WTC11 (cell line): ENCODE data around the gene TNNT1. TPM values are rescaled to one million over a fixed set of nuclear protein-coding genes. Genes with fewer than 3 reads are reported as not detected.

Experiments used
- ATAC-seq: fragments of 200-7000 bp; cut with Tn5 transposase; 2 replicates; pipeline ENCODE4 v1.10.0; 2021; ENCODE audit warnings: mild to moderate bottlenecking, moderate library complexity
- CTCF ChIA-PET: fragments of 300-600 bp; sonication (Branson Sonifier 250); formaldehyde crosslinking; loops from one replicate; lab custom pipeline; 2021; ENCODE audit warnings: antibody characterized with exemption; lab: Charles Lee
- POLR2A ChIA-PET: fragments of 350-600 bp; sonication (Branson Sonifier 250); formaldehyde crosslinking; loops from one replicate; lab custom pipeline; 2021; ENCODE audit warnings: antibody characterized with exemption; lab: Charles Lee
- DNase-seq: peaks from one replicate; pipeline ENCODE4 v3.0.0; 2021; ENCODE audit warnings: low spot score
- H3K27ac Mint-ChIP-seq: 2 replicates; pipeline ENCODE4 v1.8.0; 2021; ENCODE audit warnings: mixed read lengths
- H3K27me3 Mint-ChIP-seq: 2 replicates; pipeline ENCODE4 v1.8.0; 2021; ENCODE audit warnings: low read depth, mild to moderate bottlenecking, moderate library complexity, mixed read lengths
- H3K36me3 Mint-ChIP-seq: 2 replicates; pipeline ENCODE4 v1.8.0; 2021; ENCODE audit warnings: mixed read lengths
- H3K4me1 Mint-ChIP-seq: 2 replicates; pipeline ENCODE4 v1.8.0; 2022; ENCODE audit warnings: mixed read lengths
- H3K4me3 Mint-ChIP-seq: 2 replicates; pipeline ENCODE4 v1.8.0; 2021; ENCODE audit warnings: mild to moderate bottlenecking, moderate library complexity, mixed read lengths
- H3K9me3 Mint-ChIP-seq: 2 replicates; pipeline ENCODE4 v1.8.0; 2021; ENCODE audit warnings: mixed read lengths
- ATF1 ChIP-seq: sonication (generic); formaldehyde crosslinking; IDR thresholded peaks from 2 replicates; pipeline ENCODE4 v1.8.1; 2023; ENCODE audit warnings: mild to moderate bottlenecking, moderate library complexity, missing genetic modification reagents
- ELF4 ChIP-seq: sonication (generic); formaldehyde crosslinking; IDR thresholded peaks from 2 replicates; pipeline ENCODE4 v1.8.1; 2022; ENCODE audit warnings: low read depth, mild to moderate bottlenecking, moderate library complexity, missing genetic modification reagents
- ESRRA ChIP-seq: sonication (generic); formaldehyde crosslinking; IDR thresholded peaks from 2 replicates; pipeline ENCODE4 v1.8.1; 2022; ENCODE audit warnings: mild to moderate bottlenecking, missing genetic modification reagents, borderline replicate concordance
- FOXK1 ChIP-seq: sonication (generic); formaldehyde crosslinking; IDR thresholded peaks from 2 replicates; pipeline ENCODE4 v1.8.0; 2022; ENCODE audit warnings: mild to moderate bottlenecking, moderate library complexity, missing genetic modification reagents
- GABPB1 ChIP-seq: sonication (generic); formaldehyde crosslinking; IDR thresholded peaks from 2 replicates; pipeline ENCODE4 v1.8.1; 2023; ENCODE audit warnings: mild to moderate bottlenecking, missing genetic modification reagents
- GTF2I ChIP-seq: fragments of 250-450 bp; sonication (Bioruptor Pico); conservative IDR thresholded peaks from 2 replicates; pipeline ENCODE4 v1.4.0; 2021; ENCODE audit warnings: mild to moderate bottlenecking
- JUN ChIP-seq: sonication (generic); formaldehyde crosslinking; IDR thresholded peaks from 2 replicates; pipeline ENCODE4 v1.8.0; 2023; ENCODE audit warnings: mild to moderate bottlenecking, missing genetic modification reagents
- NFATC4 ChIP-seq: fragments of 250-450 bp; sonication (Bioruptor Pico); IDR thresholded peaks from 2 replicates; pipeline ENCODE4 v1.9.0; 2021; ENCODE audit warnings: mild to moderate bottlenecking
- NFYB ChIP-seq: sonication (generic); formaldehyde crosslinking; conservative IDR thresholded peaks from 2 replicates; pipeline ENCODE4 v1.8.0; 2022; ENCODE audit warnings: low read depth, missing genetic modification reagents
- NR1H2 ChIP-seq: sonication (generic); formaldehyde crosslinking; IDR thresholded peaks from 2 replicates; pipeline ENCODE4 v1.9.0; 2021; ENCODE audit warnings: mild to moderate bottlenecking, moderate library complexity, missing genetic modification reagents
- NR2C2 ChIP-seq: sonication (generic); formaldehyde crosslinking; IDR thresholded peaks from 2 replicates; pipeline ENCODE4 v1.8.0; 2022; ENCODE audit warnings: mild to moderate bottlenecking, missing genetic modification reagents
- TEAD1 ChIP-seq: sonication (generic); formaldehyde crosslinking; IDR thresholded peaks from 2 replicates; pipeline ENCODE4 v1.8.0; 2022; ENCODE audit warnings: mild to moderate bottlenecking, missing genetic modification reagents
- ZBTB21 ChIP-seq: sonication (generic); formaldehyde crosslinking; IDR thresholded peaks from 2 replicates; pipeline ENCODE4 v1.8.1; 2023; ENCODE audit warnings: mild to moderate bottlenecking, missing genetic modification reagents, borderline replicate concordance
- ZNF121 ChIP-seq: sonication (generic); formaldehyde crosslinking; IDR thresholded peaks from 2 replicates; pipeline ENCODE4 v1.8.0; 2023; ENCODE audit warnings: missing genetic modification reagents
- ZNF232 ChIP-seq: sonication (generic); formaldehyde crosslinking; IDR thresholded peaks from 2 replicates; pipeline ENCODE4 v1.8.0; 2022; ENCODE audit warnings: mild to moderate bottlenecking, missing genetic modification reagents
- ZNF263 ChIP-seq: sonication (generic); formaldehyde crosslinking; IDR thresholded peaks from 2 replicates; pipeline ENCODE4 v1.8.1; 2022; ENCODE audit warnings: low read depth, mild to moderate bottlenecking, moderate library complexity, missing genetic modification reagents
- ZNF317 ChIP-seq: sonication (generic); formaldehyde crosslinking; IDR thresholded peaks from 2 replicates; pipeline ENCODE4 v1.8.1; 2023; ENCODE audit warnings: low read depth, mild to moderate bottlenecking, moderate library complexity, missing genetic modification reagents, borderline replicate concordance
- ZNF423 ChIP-seq: fragments of 250-450 bp; sonication (Bioruptor Pico); IDR thresholded peaks from 2 replicates; pipeline ENCODE4 v2.1.2; 2022; ENCODE audit warnings: mild to moderate bottlenecking, moderate library complexity
- total RNA-seq: library from RNA; stranded (reverse); gene quantifications from 3 replicates; pipeline ENCODE4 v1.2.3, GENCODE V29; 2021
- TF ChIP-seq, protein P1 (sequence below): sonication (generic); formaldehyde crosslinking; IDR thresholded peaks from 2 replicates; pipeline ENCODE4 v1.8.1; 2022; ENCODE audit warnings: mild to moderate bottlenecking, missing genetic modification reagents, moderate library complexity, borderline replicate concordance
- TF ChIP-seq, protein P2 (sequence below): sonication (generic); formaldehyde crosslinking; IDR thresholded peaks from 2 replicates; pipeline ENCODE4 v1.8.0; 2022; ENCODE audit warnings: mild to moderate bottlenecking, missing genetic modification reagents
- TF ChIP-seq, protein P3 (sequence below): sonication (generic); formaldehyde crosslinking; IDR thresholded peaks from 2 replicates; pipeline ENCODE4 v1.8.1; 2023; ENCODE audit warnings: mild to moderate bottlenecking, missing genetic modification reagents, moderate library complexity
- TF ChIP-seq, protein P4 (sequence below): fragments of 250-450 bp; sonication (Bioruptor Pico); IDR thresholded peaks from 2 replicates; pipeline ENCODE4 v1.8.0; 2021; ENCODE audit warnings: mild to moderate bottlenecking
- TF ChIP-seq, protein P5 (sequence below): fragments of 250-450 bp; sonication (Bioruptor Pico); IDR thresholded peaks from 2 replicates; pipeline ENCODE4 v1.9.0; 2021; ENCODE audit warnings: moderate library complexity, mild to moderate bottlenecking, inconsistent platforms, borderline replicate concordance
- TF ChIP-seq, protein P6 (sequence below): sonication (generic); formaldehyde crosslinking; IDR thresholded peaks from 2 replicates; pipeline ENCODE4 v1.8.0; 2022; ENCODE audit warnings: missing genetic modification reagents
- TF ChIP-seq, protein P7 (sequence below): fragments of 250-450 bp; sonication (Bioruptor Pico); IDR thresholded peaks from 2 replicates; pipeline ENCODE4 v1.9.0; 2021; ENCODE audit warnings: mild to moderate bottlenecking

Gene TNNT1
- total RNA-seq, 1 experiment from 2014 or later = 50.6 TPM

DNA sequence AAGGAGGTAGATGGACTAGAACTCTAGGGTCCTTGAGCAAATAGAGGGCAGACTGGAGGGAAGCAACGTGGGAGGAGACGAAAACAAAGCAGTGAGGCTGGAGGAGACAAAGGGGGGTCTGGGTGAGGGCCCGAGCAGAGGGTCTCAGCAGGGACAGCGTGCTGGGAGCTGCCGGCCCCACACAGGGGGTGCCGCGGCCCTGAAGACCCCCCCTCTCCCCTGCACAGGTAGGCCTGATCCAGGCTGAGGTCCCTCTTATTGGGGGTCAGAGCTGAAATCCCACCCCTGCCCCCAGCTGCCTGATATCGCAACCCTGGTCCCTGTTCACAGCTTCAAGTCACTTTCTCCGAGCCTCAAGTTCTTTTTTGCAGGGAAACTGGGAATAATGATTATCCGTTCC lies 64.6 kb downstream of the TNNT1 start:
- CTCF ChIA-PET = interaction anchor here (1.6 kb wide), 1 partner anchor 15 kb away, joined by 3 read pairs; no protein-coding TSS in a partner anchor
- TF ChIP-seq JUN (CRISPR knock-in tag) = no peak
- no peak for TF ChIP-seq ZBTB21 (CRISPR knock-in tag)
- TF ChIP-seq NFATC4 (CRISPR knock-in tag) = no peak
- TF ChIP-seq, protein P1, sequence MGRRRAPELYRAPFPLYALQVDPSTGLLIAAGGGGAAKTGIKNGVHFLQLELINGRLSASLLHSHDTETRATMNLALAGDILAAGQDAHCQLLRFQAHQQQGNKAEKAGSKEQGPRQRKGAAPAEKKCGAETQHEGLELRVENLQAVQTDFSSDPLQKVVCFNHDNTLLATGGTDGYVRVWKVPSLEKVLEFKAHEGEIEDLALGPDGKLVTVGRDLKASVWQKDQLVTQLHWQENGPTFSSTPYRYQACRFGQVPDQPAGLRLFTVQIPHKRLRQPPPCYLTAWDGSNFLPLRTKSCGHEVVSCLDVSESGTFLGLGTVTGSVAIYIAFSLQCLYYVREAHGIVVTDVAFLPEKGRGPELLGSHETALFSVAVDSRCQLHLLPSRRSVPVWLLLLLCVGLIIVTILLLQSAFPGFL (CRISPR knock-in tag) = no peak
- no peak for TF ChIP-seq ZNF317
- TF ChIP-seq ELF4 (CRISPR knock-in tag) = no peak
- TF ChIP-seq GTF2I (CRISPR knock-in tag) = no peak
- TF ChIP-seq FOXK1 (CRISPR knock-in tag) = no peak
- no peak for TF ChIP-seq NFYB (CRISPR knock-in tag)
- TF ChIP-seq ATF1 (CRISPR knock-in tag) = no peak
- TF ChIP-seq ZNF232 (CRISPR knock-in tag) = no peak
- no peak for TF ChIP-seq ZNF263 (CRISPR knock-in tag)
- TF ChIP-seq, protein P2, sequence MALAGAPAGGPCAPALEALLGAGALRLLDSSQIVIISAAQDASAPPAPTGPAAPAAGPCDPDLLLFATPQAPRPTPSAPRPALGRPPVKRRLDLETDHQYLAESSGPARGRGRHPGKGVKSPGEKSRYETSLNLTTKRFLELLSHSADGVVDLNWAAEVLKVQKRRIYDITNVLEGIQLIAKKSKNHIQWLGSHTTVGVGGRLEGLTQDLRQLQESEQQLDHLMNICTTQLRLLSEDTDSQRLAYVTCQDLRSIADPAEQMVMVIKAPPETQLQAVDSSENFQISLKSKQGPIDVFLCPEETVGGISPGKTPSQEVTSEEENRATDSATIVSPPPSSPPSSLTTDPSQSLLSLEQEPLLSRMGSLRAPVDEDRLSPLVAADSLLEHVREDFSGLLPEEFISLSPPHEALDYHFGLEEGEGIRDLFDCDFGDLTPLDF (CRISPR knock-in tag) = no peak
- no peak for TF ChIP-seq NR1H2 (CRISPR knock-in tag)
- TF ChIP-seq, protein P3, sequence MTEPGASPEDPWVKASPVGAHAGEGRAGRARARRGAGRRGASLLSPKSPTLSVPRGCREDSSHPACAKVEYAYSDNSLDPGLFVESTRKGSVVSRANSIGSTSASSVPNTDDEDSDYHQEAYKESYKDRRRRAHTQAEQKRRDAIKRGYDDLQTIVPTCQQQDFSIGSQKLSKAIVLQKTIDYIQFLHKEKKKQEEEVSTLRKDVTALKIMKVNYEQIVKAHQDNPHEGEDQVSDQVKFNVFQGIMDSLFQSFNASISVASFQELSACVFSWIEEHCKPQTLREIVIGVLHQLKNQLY = no peak
- TF ChIP-seq, protein P4, sequence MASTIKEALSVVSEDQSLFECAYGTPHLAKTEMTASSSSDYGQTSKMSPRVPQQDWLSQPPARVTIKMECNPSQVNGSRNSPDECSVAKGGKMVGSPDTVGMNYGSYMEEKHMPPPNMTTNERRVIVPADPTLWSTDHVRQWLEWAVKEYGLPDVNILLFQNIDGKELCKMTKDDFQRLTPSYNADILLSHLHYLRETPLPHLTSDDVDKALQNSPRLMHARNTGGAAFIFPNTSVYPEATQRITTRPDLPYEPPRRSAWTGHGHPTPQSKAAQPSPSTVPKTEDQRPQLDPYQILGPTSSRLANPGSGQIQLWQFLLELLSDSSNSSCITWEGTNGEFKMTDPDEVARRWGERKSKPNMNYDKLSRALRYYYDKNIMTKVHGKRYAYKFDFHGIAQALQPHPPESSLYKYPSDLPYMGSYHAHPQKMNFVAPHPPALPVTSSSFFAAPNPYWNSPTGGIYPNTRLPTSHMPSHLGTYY = no peak
- TF ChIP-seq ZNF423 (CRISPR knock-in tag) = no peak
- TF ChIP-seq ESRRA = no peak
- TF ChIP-seq NR2C2 (CRISPR knock-in tag) = no peak
- TF ChIP-seq, all 79 proteins: peak for 0
- POLR2A ChIA-PET = no interaction called here
- H3K36me3 Mint-ChIP-seq = 0 out of 2 replicates have a peak, but pooled peaks cover 3% of the 10 kb centered on the region
- ATAC-seq = no peak
- H3K27ac Mint-ChIP-seq = no peak overlapping the region
- peaks cover 58% of the 10 kb centered on the region for H3K4me1 Mint-ChIP-seq
- DNase-seq = no peak
- no peaks in the 10 kb centered on the region for H3K9me3 Mint-ChIP-seq
- 0 out of 2 replicates have a peak overlapping the region, but pooled peaks have one; percentile 6 for H3K4me3 Mint-ChIP-seq
- peaks cover 70% of the 10 kb centered on the region for H3K27me3 Mint-ChIP-seq

DNA sequence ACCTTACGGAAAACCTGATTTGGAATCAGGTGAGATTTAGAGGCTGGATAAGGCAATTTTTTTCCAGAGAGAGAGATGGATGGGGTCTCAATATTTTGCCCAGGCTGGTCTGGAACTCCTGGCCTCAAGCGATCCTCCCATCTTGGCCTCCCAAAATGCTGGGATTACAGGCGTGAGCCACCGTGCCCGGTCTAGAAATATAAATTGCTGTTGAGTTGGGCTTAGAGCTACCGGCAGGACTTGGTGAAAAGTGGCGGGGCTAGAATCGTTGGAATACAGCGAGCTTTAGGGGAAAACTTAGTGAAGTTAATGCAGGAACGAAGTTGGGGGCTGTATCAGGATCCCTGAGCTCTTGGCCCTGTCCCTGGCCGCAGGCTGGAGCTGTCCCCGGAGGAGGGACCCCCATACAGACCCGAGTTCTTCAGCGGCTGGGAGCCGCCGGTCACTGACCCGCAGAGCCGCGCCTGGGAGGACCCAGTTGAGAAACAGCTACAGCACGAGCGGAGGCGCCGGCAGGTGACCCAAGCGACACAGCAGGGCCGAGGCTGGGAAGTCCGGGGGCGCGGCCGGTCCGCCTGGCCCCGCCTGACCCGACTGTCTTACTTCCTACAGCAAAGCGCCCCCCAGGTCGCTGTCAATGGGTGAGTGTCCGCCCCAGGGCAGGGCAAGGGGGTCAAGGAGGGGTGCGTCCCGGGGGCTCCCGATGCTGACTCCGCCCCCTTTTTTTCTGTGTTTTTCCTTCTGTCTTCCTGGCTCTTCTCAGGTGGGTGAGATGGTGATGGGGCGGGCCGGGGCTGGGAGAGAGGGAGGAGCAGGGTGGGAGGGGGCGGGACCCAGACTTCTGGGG lies 65.8 kb downstream of the TNNT1 start:
- POLR2A ChIA-PET = no interaction called here
- Mint-ChIP-seq H3K27me3 (peaks cover 73% of the 10 kb centered on the region), H3K4me1 (peaks cover 52% of the 10 kb centered on the region), H3K36me3 (0 out of 2 replicates have a peak, but pooled peaks cover 3% of the 10 kb centered on the region), H3K9me3 (no peaks in the 10 kb centered on the region), H3K4me3 (peak overlapping the region; percentile 96), H3K27ac (peak overlapping the region; percentile 87; the same call in 1 of the 2 replicates)
- TF ChIP-seq, protein P1 (CRISPR knock-in tag) = no peak
- TF ChIP-seq ZNF121 (CRISPR knock-in tag) (peak; percentile 4; the same call in 1 of the 2 replicates), GABPB1 (CRISPR knock-in tag) (no peak), TEAD1 (CRISPR knock-in tag) (no peak)
- TF ChIP-seq, protein P5, sequence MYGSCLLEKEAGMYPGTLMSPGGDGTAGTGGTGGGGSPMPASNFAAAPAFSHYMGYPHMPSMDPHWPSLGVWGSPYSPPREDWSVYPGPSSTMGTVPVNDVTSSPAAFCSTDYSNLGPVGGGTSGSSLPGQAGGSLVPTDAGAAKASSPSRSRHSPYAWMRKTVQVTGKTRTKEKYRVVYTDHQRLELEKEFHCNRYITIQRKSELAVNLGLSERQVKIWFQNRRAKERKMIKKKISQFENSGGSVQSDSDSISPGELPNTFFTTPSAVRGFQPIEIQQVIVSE (CRISPR knock-in tag) = no peak
- TF ChIP-seq, protein P6, sequence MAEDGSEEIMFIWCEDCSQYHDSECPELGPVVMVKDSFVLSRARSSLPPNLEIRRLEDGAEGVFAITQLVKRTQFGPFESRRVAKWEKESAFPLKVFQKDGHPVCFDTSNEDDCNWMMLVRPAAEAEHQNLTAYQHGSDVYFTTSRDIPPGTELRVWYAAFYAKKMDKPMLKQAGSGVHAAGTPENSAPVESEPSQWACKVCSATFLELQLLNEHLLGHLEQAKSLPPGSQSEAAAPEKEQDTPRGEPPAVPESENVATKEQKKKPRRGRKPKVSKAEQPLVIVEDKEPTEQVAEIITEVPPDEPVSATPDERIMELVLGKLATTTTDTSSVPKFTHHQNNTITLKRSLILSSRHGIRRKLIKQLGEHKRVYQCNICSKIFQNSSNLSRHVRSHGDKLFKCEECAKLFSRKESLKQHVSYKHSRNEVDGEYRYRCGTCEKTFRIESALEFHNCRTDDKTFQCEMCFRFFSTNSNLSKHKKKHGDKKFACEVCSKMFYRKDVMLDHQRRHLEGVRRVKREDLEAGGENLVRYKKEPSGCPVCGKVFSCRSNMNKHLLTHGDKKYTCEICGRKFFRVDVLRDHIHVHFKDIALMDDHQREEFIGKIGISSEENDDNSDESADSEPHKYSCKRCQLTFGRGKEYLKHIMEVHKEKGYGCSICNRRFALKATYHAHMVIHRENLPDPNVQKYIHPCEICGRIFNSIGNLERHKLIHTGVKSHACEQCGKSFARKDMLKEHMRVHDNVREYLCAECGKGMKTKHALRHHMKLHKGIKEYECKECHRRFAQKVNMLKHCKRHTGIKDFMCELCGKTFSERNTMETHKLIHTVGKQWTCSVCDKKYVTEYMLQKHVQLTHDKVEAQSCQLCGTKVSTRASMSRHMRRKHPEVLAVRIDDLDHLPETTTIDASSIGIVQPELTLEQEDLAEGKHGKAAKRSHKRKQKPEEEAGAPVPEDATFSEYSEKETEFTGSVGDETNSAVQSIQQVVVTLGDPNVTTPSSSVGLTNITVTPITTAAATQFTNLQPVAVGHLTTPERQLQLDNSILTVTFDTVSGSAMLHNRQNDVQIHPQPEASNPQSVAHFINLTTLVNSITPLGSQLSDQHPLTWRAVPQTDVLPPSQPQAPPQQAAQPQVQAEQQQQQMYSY (CRISPR knock-in tag) = no peak
- TF ChIP-seq, protein P7, sequence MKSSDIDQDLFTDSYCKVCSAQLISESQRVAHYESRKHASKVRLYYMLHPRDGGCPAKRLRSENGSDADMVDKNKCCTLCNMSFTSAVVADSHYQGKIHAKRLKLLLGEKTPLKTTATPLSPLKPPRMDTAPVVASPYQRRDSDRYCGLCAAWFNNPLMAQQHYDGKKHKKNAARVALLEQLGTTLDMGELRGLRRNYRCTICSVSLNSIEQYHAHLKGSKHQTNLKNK (CRISPR knock-in tag) = no peak
- no peak for ATAC-seq
- peak; percentile 53 for DNase-seq
- CTCF ChIA-PET = interaction anchor here (0.8 to 1.5 kb wide), 5 partner anchors 11 to 335 kb away, joined by 3 to 6 read pairs (median 4); no protein-coding TSS in a partner anchor
